ENCODE data around the gene SAT2.

The SAT2 gene

GRCh38 chr17:7591596-7591995 is 36.0 kb downstream of the SAT2 start:
- DNase-seq (ENCODE audit: low read depth in 2 of 2): no peak

- no peak for DNase-seq (ENCODE audit: low read depth in 2 of 2)
Measured at GRCh38 chr17:7590743-7591142, 36.9 kb downstream of the SAT2 start.

GRCh38 chr17:7589891-7590691 is 37.5 kb downstream of the SAT2 start, which contains the start of gene SOX15:
TSS of gene SOX15 (minus strand) at chr17:7590094. CDS start at chr17:7589676, 418 bp downstream.
- DNase-seq (ENCODE audit: low read depth in 2 of 2): no peak

- peak in 1 of 2 donors; percentile 38 for DNase-seq (ENCODE audit: low read depth in 2 of 2)
Measured at GRCh38 chr17:7589204-7589868, 38.3 kb downstream of the SAT2 start.

GRCh38 chr17:7588553-7589203 is 38.9 kb downstream of the SAT2 start:
- no peak for DNase-seq (ENCODE audit: low read depth in 2 of 2)

- DNase-seq (ENCODE audit: low read depth in 2 of 2): no peak
Measured at GRCh38 chr17:7587420-7588151, 40.0 kb downstream of the SAT2 start.

- DNase-seq (ENCODE audit: low read depth in 2 of 2): no peak
Measured at GRCh38 chr17:7586673-7587419, 40.8 kb downstream of the SAT2 start.

- DNase-seq (ENCODE audit: low read depth in 2 of 2): peak; percentile 87 to 89
Measured at GRCh38 chr17:7583253-7584109, 44.1 kb downstream of the SAT2 start, which contains the start of gene MPDU1. TSS of gene MPDU1 (plus strand) at chr17:7583852. CDS start at chr17:7583863, 11 bp downstream.

- no peak for DNase-seq (ENCODE audit: low read depth in 2 of 2)
Measured at GRCh38 chr17:7582396-7583252, 45.0 kb downstream of the SAT2 start.

GRCh38 chr17:7580604-7581575 is 46.7 kb downstream of the SAT2 start:
- no peak for DNase-seq (ENCODE audit: low read depth in 2 of 2)

GRCh38 chr17:7579834-7580603 is 47.6 kb downstream of the SAT2 start:
- no peak for DNase-seq (ENCODE audit: low read depth in 2 of 2)

GRCh38 chr17:7579001-7579833 is 48.4 kb downstream of the SAT2 start, which contains the start of gene CD68:
TSS of gene CD68 (plus strand) at chr17:7579638. CDS start at chr17:7579678, 40 bp downstream.
- DNase-seq (ENCODE audit: low read depth in 2 of 2): peak; percentile 45 to 62

GRCh38 chr17:7577327-7578199 is 50.1 kb downstream of the SAT2 start:
- no peak for DNase-seq (ENCODE audit: low read depth in 2 of 2)

- no peak for DNase-seq (ENCODE audit: low read depth in 2 of 2)
Measured at GRCh38 chr17:7576432-7576937, 51.1 kb downstream of the SAT2 start.
